GOT3 (cell line): ENCODE measurements around the gene RPS6KA2.
"Not testable (repeated sequence)": the region's sequence is repeated elsewhere in the genome, so short reads cannot be mapped to it uniquely, and the experiment has no call there.

Experiments
- DNase-seq: peaks from one replicate; lab custom pipeline; 2025; ENCODE audit warnings: mixed read lengths; lab: John Stamatoyannopoulos, UW

Gene RPS6KA2

GRCh38 chr6:166591961-166592520 is 35.0 kb downstream of the RPS6KA2 start:
- DNase-seq = no peak

GRCh38 chr6:166591026-166591425 is 36.0 kb downstream of the RPS6KA2 start:
- DNase-seq = no peak

GRCh38 chr6:166589786-166590574 is 37.1 kb downstream of the RPS6KA2 start:
- no peak for DNase-seq

- DNase-seq = no peak
Measured at GRCh38 chr6:166589337-166589731, 37.7 kb downstream of the RPS6KA2 start.

- no peak for DNase-seq
Measured at GRCh38 chr6:166588691-166589336, 38.2 kb downstream of the RPS6KA2 start.

- no peak for DNase-seq
Measured at GRCh38 chr6:166587631-166588413, 39.2 kb downstream of the RPS6KA2 start.

GRCh38 chr6:166586424-166587156 is 40.5 kb downstream of the RPS6KA2 start, which contains the start of gene RAMACL:
Gene RAMACL, minus strand, starts transcription at chr6:166586678. Its CDS starts 201 bp downstream, at chr6:166586477.
- no peak for DNase-seq

GRCh38 chr6:166584853-166585429 is 42.1 kb downstream of the RPS6KA2 start:
- DNase-seq = no peak

- DNase-seq = no peak
Measured at GRCh38 chr6:166584155-166584554, 42.9 kb downstream of the RPS6KA2 start.

- DNase-seq = no peak
Measured at GRCh38 chr6:166583230-166583965, 43.7 kb downstream of the RPS6KA2 start.

GRCh38 chr6:166582258-166582657 is 44.8 kb downstream of the RPS6KA2 start:
- no peak for DNase-seq

GRCh38 chr6:166581801-166582200 is 45.2 kb downstream of the RPS6KA2 start:
- DNase-seq = not testable (repeated sequence)

GRCh38 chr6:166581091-166581511 is 46.0 kb downstream of the RPS6KA2 start:
- no peak for DNase-seq

- no peak for DNase-seq
Measured at GRCh38 chr6:166580076-166581050, 46.7 kb downstream of the RPS6KA2 start.

GRCh38 chr6:166579237-166579850 is 47.7 kb downstream of the RPS6KA2 start:
- DNase-seq = no peak

- no peak for DNase-seq
Measured at GRCh38 chr6:166578536-166579236, 48.4 kb downstream of the RPS6KA2 start.

GRCh38 chr6:166575205-166575604 is 51.8 kb downstream of the RPS6KA2 start:
- no peak for DNase-seq
